NCI-H446 (cell line): ENCODE data around the gene PRCP.

Source experiments
- DNase-seq, 2 experiments: peaks; one replicate each; lab custom pipeline; 2025; lab: John Stamatoyannopoulos, UW

PRCP gene

DNA sequence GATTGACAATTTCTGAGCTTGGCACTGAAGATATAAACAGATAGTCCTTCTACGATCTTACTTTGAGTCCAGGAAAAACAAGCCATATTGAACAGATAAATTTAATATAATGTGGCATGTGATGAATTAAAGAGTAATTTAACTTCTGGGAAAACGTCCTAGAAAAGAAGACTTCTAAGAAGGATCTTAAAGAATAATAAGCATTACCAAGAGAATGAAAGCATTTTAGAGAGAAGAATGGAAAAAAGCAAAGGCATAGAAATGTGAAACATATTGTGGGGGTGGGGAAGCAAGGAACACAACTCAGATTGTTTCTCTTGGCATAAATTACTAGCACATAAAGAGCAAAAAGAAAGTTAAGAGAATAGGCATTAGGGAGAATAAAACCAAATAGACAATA is 6.7 kb upstream of the PRCP start:
- DNase-seq, result no peak

DNA sequence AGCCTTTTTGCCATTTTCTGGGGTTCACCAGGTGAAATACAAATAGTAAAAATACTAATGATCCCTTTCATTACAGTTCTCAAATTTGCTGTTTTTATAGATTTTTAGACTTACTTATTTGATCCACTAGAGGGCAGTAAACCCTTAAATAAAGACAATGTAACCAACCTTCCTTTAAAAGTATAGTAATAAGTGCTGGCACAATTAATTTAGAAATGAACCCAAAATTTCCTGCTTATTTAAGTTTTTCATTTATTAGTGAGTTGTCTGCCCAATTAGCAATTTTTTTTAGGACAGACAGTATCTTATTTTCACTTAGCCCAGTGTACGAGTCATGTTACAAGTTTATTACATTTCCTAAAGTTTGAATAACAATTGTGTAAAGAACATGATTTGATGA is 6.0 kb upstream of the PRCP start:
- DNase-seq, result peak in 1 of 2 experiments; percentile 60

DNA sequence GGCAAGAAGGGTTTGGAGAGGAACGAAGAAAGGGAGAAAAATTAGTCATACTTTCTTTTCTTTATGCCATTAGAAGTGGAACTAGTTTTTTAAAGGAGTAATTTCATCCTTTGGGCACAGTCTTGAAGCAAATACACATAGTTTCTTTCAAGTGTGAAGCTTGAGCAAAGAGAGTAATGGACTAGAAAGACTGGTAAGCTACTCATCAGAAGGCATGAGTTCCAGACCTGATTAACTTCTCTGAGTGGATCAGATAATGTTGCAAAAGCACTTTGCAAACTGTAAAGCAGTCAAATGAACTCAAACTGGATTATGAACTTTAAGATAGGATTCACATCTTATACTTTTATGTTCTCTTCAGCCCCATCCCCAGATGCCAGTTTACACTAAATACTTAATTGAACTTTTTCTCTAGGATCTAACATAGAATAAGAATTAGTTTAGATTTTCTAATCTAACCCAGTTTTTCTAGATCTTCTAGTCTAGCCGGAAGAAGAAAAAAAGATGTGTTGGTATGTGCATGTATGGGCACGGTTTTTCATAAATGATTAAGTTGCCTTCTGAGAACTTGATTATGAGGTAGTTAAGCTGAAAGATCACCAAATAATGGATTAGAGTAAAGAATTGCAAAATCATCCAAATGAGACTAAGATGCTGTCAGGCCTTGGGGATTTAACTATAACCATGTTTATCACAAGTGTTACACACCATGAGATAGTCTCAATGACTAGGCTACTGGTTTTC is 3.8 kb upstream of the PRCP start:
- DNase-seq, result no peak

DNA sequence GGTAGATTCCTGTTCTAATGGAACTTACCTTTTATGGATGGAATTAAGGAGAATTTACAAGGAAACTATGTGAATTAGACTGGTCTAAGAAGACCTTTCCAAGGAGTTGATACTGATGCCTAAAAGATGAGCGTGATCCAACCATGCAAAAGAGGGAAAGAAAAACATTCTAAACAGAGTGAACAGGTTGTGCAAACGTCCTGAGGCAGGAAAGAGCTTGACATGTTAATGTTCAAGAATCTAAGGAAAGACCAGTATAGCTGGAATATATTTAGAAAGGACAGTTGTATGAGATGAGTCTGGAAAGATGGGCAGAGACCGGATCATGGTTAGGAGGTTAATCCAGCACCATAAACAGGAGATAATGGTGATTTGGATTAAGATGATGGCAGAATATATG is 2.6 kb upstream of the PRCP start:
- no peak for DNase-seq

DNA sequence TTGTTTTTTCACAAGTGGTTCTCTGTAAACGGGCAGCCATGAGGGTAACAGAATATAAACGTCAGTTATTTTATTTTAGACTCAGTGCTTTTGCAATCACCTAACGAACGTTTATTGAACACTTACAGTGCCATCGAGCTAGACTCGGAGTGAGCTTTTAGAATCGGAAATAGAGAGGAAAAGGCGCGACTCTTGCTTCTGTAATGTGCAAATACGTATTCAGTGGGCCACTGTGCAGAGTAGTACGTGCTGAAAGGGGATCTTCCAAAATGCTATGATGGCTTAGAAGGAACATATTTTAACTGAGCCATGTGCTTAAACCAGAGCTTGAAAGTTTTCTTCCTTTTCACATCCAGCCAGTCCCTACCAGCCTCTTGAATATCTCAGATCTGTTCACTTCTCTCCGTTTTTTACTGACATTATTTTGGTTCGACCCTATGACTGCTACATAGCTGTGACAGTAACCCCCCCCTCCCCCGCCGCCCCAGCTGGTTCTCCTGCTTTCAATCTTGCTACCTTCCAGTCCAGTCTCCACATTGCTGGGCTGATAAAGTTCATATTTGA is 1.8 kb upstream of the PRCP start:
- DNase-seq, result no peak

DNA sequence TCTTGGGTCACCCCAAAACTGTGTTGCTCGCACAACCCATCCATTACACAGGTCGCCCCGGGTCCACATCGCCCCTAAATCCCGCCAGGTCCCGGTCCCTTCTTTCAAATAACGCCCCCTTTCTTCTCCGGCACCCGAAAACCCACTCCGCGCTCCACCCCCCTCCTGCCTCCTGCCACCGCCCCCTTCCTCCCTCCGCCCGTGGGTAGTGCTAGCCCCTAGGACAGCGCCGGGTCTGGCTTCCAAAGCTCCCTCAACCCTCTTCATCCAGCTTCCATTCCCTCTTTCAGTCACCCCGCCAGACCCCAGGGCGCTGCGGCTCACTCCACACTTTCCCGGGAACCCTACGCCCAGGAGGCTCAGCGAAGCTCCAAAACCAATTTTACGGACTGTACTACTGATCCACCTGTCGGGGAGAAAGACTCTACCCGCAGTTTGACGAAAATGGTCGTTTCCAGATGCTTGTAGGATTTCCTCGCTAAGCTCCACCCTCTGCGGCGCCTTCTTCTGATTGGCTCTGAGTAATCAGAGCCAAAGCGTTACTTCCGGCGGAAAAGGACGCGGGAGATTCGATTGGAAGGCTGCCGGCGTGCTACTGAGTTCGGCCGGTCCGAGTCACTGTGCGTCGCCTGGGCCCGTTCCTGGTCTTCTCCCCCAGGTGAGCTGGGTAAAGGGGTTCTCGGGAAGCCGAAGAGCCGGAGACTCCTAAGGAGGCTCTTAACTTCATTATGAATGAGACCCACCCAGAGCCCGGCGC is 1.1 kb upstream of the PRCP start, which contains the start of gene DDIAS:
TSS of gene DDIAS (plus strand) at position 572 of the 757 bp plus-strand sequence. CDS start 13,003 bp downstream, outside the sequence.
- DNase-seq, result peak; percentile 96 to 99

DNA sequence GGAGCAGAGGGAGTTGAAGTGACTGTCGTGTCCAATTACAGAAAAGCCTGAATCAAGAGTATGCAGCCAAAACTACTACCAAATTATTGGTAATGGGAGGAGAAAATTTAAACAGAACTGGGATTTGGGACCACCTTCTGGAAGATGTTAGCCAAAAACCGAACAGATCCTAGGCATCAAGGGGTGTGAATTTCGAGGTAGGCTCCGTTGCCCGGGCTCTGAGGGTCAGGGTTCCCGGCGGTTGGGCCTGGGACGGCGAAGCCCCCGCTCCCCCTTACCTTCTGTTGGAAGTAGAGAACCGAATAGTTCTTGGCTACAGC is 313 bp downstream of the PRCP start:
- no peak for DNase-seq

DNA sequence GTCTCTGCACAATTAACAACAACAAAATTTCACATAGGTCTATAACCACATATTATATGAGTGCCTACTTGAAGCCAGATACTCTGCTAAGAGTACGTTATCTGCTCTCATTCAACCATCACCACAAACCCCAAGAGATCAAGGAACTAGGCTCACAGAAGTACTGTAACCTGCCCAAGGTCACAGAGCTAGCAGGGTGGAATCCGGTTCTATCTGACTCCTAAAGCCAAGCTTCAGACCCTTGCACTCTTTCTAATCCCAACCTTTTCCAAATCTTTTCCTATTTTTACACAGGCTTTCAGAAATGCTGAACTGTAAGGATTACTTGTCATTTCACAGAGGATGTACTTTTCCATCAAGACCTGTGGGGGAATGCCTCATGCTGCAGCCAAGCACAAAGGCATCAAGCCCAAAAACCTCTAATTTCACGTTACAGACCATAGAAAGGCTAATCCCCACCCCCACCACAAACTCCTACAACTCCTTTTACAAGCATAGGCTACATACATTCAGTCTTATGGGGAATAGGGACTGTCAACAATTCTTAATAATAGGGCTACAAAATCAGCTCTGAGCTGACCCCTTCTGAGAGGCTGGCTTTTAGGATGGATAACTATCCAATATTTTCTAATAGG is 927 bp downstream of the PRCP start:
- peak in 1 of 2 experiments; percentile 6 for DNase-seq

DNA sequence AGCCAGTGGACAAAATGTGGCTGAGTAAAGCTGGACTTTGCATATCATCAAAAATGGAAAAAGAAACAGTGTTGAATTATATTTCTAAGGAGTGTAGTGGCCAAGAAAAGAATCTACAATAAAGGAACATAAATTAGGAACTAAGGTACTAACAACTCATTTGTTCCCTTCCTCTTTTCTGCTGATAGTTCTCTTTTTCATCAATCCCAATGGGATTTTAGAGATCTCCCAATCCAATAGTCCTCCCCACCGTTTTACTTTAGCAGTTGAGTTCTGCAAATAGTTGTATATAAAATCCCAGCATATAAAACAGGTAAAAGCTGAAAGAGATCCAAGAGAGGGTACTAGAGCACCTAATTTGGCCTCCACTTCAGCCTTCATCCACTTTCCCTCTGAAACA is 2.0 kb downstream of the PRCP start:
- DNase-seq, result no peak

DNA sequence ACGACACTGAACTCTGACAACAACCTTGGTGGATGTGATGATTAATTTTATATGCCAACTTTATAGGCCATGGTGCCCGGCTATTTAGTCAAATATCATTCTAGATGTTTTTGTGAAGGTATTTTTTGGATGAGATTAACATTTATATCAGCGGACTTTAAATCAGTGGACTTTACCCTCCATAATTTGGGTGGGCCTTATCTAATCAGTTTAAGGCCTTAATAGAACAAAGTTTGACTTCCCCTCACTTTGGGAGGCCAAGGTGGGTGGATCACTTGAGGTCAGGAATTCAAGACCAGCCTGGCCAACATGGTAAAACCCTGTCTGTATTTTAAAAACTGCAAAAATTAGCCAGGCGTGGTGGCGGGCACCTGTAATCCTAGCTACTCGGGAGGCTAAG is 4.0 kb downstream of the PRCP start:
- no peak for DNase-seq

DNA sequence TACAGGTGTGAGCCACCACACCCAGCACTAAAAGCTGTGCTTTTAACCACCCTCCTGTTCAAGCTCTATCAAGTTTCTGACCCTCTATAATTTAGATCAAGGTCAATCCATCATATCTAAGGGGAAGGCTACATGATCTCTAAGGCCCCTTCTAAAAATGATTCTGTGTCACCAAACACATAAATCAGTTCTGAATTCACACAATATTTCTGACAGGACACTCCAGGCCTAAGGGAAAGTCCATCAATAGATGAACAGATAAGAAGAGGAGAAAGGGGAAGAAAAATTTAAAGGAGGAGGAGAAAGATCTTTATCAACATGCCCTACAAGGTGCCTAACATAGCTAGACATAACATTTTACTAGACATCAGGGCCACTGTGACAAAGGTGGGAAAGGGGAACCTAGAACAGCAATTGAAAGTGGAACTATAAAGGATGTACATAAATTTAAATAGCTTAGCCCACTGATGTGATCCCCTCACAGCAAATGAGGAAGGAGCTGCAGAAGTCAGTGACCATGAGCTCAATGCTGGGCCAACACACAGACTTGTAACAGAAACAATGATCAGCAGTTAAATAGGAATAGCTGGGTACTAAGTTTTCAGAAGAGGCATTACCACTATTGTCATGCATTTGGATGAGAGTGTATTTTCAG is 4.7 kb downstream of the PRCP start:
- DNase-seq, result no peak

DNA sequence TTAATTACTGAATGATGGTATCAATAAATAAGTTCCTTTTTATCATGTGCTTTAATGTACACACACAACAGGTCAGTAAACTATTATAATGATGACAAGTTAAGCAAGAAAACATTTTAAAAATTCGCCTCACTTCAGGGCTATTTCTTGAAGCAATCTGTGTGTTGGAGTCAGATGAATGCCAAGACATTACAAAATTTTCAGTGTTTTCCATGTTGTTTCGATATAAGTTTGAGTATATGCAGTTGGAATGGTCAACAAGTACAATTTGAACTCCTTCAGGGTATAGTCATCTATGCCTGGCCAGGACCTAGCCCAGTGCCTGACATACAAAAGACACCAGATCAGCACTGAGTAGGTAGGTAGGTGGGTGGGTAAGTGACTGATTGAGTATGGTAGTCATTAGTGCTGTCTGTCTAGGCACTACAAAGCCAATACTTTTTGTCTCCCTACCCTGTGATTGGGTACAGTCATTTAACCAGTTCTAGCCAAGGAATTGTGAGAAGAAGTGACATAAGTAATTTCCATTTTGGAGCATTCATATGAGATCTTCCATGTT is 7.5 kb downstream of the PRCP start:
- no peak for DNase-seq

DNA sequence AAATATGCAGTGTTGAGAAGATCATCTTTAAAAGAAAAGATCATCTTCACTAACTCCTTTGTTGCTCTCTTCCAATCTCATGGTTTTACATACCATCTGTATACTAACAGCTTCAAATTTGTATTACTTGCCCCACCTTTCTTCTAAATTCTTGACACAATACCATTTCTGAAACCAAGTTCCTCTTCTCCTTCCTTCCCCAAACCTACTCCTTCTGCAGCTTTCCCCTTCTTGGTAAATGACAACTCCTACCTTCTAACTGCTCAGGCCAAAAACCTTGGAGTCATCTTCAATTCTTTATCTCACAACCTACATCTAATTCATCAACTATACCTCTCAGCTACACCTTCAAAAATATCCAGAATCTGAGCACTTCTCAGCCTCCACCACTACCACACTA is 9.3 kb downstream of the PRCP start:
- DNase-seq, result no peak

DNA sequence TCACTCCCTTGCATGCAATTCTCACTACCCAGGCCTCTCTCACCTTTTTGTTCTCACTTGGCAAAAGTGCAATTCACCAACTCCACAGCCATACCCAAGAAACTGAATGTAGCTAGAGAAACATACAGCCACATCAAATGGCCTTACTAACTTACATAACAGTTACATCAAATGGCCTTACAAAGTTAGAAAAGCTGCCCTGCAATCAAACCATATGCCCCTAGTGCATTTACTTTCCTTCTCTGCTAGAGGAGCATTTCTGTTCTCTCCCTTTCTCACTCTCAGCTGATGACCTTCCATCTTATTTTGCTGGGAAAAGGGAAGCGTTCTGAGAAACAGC is 10.3 kb downstream of the PRCP start:
- no peak for DNase-seq

DNA sequence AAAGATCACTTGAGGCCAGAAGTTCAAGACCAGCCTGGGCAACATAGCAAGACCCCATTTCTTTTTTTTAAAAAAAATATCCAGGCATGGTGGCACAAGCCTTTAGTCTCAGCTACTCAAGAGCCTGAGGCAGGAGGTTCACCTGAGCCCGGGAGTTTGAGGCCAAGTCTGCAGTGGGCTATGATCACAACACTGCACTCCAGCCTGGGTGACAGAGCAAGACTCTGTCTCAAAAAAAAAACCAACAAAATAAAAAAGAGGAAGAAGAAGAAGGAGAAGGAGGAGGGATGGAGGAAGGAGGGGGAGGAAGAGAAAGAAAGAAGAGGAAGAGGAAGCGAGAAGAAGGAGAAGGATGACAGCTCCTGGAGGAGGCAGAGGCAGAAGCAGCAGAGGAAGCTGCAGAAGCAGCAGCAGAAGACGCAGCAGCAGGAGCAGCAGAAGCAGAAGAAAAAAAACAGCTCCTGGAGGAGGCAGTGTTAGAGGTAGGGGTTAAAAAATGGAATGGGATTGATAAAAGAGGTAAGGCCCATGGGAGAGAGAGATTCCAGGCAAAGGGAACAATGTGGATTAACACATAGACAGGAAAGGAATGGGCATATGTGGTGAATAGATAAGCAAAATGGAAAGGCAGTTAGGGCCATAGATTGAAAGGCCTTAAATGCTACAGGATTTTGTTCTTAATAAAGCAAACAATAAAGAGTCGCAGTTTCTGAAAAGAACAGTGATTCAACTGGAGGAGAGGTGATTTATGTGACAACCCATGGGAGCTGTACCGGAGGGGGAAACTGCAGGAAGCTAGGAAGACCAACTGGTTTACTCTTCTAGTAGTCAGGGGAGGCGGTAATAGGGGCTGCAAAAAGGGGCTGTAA is 10.9 kb downstream of the PRCP start:
- DNase-seq, result no peak

DNA sequence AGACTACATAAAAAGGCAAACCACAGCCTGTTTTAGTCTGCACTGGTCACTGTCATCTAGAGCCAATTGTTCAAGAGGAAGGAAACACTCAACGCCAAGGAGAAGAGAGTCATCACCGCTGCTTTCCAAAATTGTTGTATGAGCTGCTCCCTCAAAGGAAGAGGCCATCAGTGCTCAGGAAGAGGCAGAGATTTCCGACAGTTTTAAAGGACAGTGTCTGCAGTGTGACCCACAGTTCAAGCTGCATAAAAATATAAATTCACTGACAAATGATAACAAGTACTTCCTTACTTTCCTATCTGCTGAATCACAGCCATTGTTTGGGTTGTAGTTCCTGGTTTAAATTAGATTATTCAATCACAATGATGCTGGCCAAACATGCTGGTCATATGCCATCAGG is 16.4 kb downstream of the PRCP start:
- no peak for DNase-seq

DNA sequence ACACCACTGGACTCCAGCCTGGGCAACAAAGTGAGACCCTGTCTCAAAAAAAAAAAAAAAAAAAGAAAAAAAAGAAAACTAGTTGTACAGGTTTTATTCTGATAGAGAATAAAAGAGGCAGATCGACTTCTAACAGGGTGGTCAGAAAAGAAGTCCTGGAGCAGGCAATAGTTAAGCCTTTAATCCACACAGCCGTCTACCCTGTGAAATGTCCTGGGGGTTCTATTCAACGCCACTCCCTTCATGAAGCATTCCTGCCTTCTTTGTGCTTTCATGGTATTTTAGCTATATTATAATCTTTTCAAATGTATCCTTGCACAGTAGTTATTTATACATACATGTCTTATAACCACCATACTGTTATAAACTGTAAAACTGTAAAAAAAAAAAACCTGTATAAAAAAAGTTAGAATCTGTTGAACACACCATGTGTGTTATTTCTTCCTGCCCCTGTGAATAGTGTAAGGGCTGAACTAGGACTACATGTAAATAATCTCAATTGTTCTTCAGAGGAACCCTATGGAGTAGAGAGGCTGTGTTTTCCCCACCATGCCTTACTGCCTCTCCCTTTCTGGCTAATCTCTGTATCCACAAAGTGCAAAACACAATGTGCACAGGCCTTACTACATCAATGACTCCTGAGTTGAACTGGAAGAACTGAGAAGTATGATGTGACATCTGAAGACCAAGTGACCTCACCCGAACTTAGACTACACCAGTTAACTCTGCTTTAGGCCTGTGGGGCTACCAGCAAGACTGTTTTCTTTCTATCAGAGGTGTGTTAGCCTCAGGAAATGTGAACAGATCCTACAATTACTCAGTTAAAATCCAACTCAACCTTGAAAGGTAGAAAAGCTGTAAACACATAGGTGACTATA is 25.3 kb downstream of the PRCP start:
- DNase-seq, result no peak

DNA sequence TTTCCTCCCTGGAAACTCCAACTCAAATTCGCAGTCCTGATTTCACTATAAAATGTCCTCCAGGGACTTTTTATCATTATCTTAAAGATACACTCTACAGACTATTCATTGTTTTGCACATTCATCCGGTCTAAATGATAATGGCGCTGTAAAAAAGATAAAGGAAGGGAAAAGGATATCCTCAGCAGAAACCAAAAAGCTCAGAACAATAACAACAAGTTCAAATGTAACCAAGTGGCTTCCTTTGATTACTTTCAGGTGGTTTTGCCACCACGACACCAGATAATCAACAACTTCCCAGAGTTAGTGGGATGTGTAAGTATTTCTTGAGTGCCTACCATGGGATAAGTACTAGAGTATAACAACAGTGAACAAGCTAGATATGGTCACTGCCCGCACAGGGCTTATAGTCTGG is 26.3 kb downstream of the PRCP start:
- DNase-seq, result no peak

DNA sequence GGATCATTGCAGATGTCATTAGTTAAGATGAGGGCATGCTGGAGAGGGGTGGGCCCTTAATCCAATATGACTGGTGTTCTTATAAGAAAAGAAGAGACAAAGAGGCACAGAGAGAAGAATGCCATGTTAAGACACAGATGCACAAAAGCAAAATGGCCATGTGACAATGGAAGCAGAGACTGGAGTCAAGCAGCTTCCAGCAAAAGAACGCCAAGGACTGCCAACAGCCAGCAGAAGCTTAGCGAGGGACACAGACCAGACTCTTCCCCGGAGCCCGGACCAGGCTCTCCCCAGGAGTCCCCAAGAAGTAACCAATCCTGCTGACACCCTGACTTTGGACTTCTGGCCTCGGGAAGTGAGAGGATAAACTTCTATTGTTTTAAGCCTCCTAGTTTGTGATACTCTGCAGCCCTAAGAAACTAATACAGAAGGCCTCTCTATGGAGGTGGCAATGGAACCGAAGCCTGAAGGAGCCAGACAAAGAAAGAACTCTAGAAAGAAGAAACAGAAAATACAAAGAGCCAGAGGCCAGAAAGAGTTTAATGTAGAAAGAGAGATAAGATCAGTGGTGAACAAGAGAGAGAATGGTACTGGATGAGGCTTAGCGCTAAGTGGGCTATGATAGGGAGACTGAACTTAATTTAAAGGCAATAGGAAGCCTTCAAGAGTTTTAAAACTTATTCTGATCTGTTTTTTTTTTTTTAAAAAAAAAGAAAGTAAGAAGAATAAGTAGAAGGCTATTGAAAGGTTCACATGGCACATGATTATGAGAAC is 27.7 kb downstream of the PRCP start:
- no peak for DNase-seq
